Activated CD4-positive, alpha-beta memory T cell treated with anti-CD3 and anti-CD28 coated beads, Interleukin-2, amount 10 ng/mL, durations not matched to agents 7 days and 5 days (primary cell): ENCODE results near the gene RPP21. TPM values are rescaled to one million over a fixed set of nuclear protein-coding genes. Genes with fewer than 3 reads are reported as not detected.

Experiments
- CTCF ChIA-PET: fragments of 350-600 bp; sonication (Branson Sonifier 250); formaldehyde crosslinking; loops from one replicate; lab custom pipeline; 2021; ENCODE audit warnings: antibody characterized with exemption, inconsistent platforms; lab: Charles Lee
- POLR2A ChIA-PET: fragments of 350-600 bp; sonication (Branson Sonifier 250); formaldehyde crosslinking; loops from one replicate; lab custom pipeline; 2021; ENCODE audit warnings: antibody characterized with exemption; lab: Charles Lee
- DNase-seq: peaks from one replicate; pipeline ENCODE4 v3.0.0-alpha.2; 2020
- H3K27ac Mint-ChIP-seq: one replicate; pipeline ENCODE4 v1.8.0; 2021; ENCODE audit warnings: mild to moderate bottlenecking, mixed read lengths
- H3K27me3 Mint-ChIP-seq: one replicate; pipeline ENCODE4 v1.8.0; 2021; ENCODE audit warnings: mixed read lengths
- H3K36me3 Mint-ChIP-seq: one replicate; pipeline ENCODE4 v1.8.0; 2021; ENCODE audit warnings: low read depth, mixed read lengths
- H3K4me1 Mint-ChIP-seq: one replicate; pipeline ENCODE4 v1.8.0; 2021; ENCODE audit warnings: mixed read lengths
- H3K4me3 Mint-ChIP-seq: one replicate; pipeline ENCODE4 v1.8.0; 2021; ENCODE audit warnings: mild to moderate bottlenecking, mixed read lengths
- H3K9me3 Mint-ChIP-seq: one replicate; pipeline ENCODE4 v1.8.0; 2021; ENCODE audit warnings: mixed read lengths
- total RNA-seq, 2 experiments: library from RNA; stranded (reverse); gene quantifications; one replicate each; pipeline ENCODE4 v1.2.3, GENCODE V29; 2021

RPP21 gene
- total RNA-seq, 2 experiments from 2014 or later: 34.2 to 35.7 TPM

GRCh38 chr6:30322527-30323501, 22.1 kb upstream of the RPP21 start:
- CTCF ChIA-PET: interaction anchor here (0.7 kb wide), 2 partner anchors 191 to 221 kb away, joined by 4 to 5 read pairs; no protein-coding TSS in a partner anchor
- Mint-ChIP-seq H3K9me3 (no peaks in the 10 kb centered on the region), H3K4me3 (peak overlapping the region; percentile 48), H3K27ac (peak overlapping the region; percentile 56), H3K36me3 (peaks cover 51% of the 10 kb centered on the region), H3K4me1 (peaks cover 79% of the 10 kb centered on the region), H3K27me3 (no peaks in the 10 kb centered on the region)
- DNase-seq: no peak
- POLR2A ChIA-PET: interaction anchor here (1.6 kb wide), 1 partner anchor 63 kb away, joined by 4 read pairs; no protein-coding TSS in a partner anchor

- no peak overlapping the region for H3K27ac Mint-ChIP-seq
- H3K36me3 Mint-ChIP-seq: peaks cover 46% of the 10 kb centered on the region
- ChIA-PET POLR2A (interaction anchor here (0.6 to 1.6 kb wide), 3 partner anchors 21 to 262 kb away, joined by 3 to 4 read pairs (median 3); partner anchors contain the start of gene RPP21), CTCF (interaction anchor here (1.2 kb wide), 1 partner anchor 105 kb away, joined by 3 read pairs; no protein-coding TSS in a partner anchor)
- H3K27me3 Mint-ChIP-seq: no peaks in the 10 kb centered on the region
- no peak overlapping the region for H3K4me3 Mint-ChIP-seq
- no peaks in the 10 kb centered on the region for H3K9me3 Mint-ChIP-seq
- H3K4me1 Mint-ChIP-seq: peaks cover 75% of the 10 kb centered on the region
- DNase-seq: no peak
These were observed 21.1 kb upstream of the RPP21 start for GRCh38 chr6:30323806-30324205.

- Mint-ChIP-seq H3K27me3 (no peaks in the 10 kb centered on the region), H3K9me3 (no peaks in the 10 kb centered on the region), H3K36me3 (peaks cover 44% of the 10 kb centered on the region), H3K27ac (peak overlapping the region; percentile 99), H3K4me3 (peak overlapping the region; percentile 92), H3K4me1 (peaks cover 67% of the 10 kb centered on the region)
- POLR2A ChIA-PET: interaction anchor here (0.6 to 4.0 kb wide), 25 partner anchors 8 to 1402 kb away, joined by 3 to 49 read pairs (median 5); partner anchors contain the start of genes MRPS18B, POLR1H, PPP1R10 and PPP1R11
- peak; percentile 88 for DNase-seq
- CTCF ChIA-PET: interaction anchor here (0.9 to 1.7 kb wide), 7 partner anchors 33 to 219 kb away, joined by 3 to 8 read pairs (median 4); no protein-coding TSS in a partner anchor
These were observed 19.6 kb upstream of the RPP21 start for GRCh38 chr6:30325150-30325872.

- Mint-ChIP-seq H3K4me3 (peak overlapping the region; percentile 92), H3K9me3 (no peaks in the 10 kb centered on the region), H3K27ac (peak overlapping the region; percentile 99), H3K4me1 (peaks cover 62% of the 10 kb centered on the region), H3K36me3 (peaks cover 41% of the 10 kb centered on the region), H3K27me3 (no peaks in the 10 kb centered on the region)
- DNase-seq: peak; percentile 82
- ChIA-PET CTCF (interaction anchor here (0.9 to 1.7 kb wide), 8 partner anchors 33 to 219 kb away, joined by 3 to 8 read pairs (median 4); no protein-coding TSS in a partner anchor), POLR2A (interaction anchor here (0.6 to 4.0 kb wide), 30 partner anchors 9 to 1403 kb away, joined by 3 to 49 read pairs (median 4); partner anchors contain the start of genes MDC1, MRPS18B, POLR1H and PPP1R10)
These were observed 19.0 kb upstream of the RPP21 start for GRCh38 chr6:30325873-30326525.

DNA sequence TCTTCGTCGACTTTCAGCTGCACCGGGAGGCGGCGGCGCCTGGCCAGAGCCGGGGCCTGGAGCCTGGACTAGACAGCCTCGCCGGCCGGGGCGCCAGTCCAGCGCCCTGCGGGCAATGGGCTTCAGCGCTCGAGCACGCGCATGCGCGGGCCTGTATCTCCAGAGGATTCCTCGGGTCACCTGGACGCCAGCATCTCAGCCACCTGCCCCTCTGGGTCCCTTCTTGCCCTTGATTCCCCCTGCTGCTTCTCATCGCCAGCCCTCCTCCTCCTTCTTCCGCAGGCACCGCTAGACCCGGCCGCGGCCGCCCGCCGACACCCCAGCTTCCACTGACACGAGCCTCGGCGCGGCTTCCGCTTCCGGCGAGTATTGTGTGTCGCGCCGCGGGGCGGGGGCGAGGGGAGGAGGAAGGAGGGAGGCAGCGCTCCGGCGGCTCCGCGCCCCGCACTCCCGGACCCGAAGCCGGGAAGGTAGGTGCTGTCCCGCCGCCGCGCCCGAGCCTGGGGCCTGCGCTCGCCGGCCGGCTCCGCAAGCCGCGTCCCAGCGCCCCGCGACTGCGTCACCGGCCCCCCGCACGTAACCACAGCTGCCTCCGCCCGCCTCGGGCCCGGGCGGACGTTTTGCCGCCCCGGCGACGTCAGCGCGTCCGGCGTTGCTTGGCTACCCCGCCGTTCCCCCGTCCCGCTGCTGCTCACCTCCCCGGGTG, 18.3 kb upstream of the RPP21 start, which contains the start of gene TRIM39:
Gene TRIM39 (plus strand): TSS at position 402 of the 706 bp plus-strand sequence. CDS start 2,391 bp downstream, outside the sequence.
- Mint-ChIP-seq H3K4me1 (peaks cover 58% of the 10 kb centered on the region), H3K27me3 (no peaks in the 10 kb centered on the region), H3K36me3 (peaks cover 44% of the 10 kb centered on the region), H3K9me3 (no peaks in the 10 kb centered on the region), H3K4me3 (peak within 1 kb of the TSS; percentile 92), H3K27ac (peak within 1 kb of the TSS; percentile 99)
- ChIA-PET CTCF (interaction anchor here (1.1 to 1.7 kb wide), 6 partner anchors 32 to 218 kb away, joined by 3 to 8 read pairs (median 4); no protein-coding TSS in a partner anchor), POLR2A (interaction anchor here (0.7 to 4.0 kb wide), 28 partner anchors 9 to 1403 kb away, joined by 3 to 49 read pairs (median 4); partner anchors contain the start of genes MDC1, MRPS18B, POLR1H and PPP1R10)
- DNase-seq: peak; percentile 91

- H3K4me3 Mint-ChIP-seq: peak overlapping the region; percentile 92
- H3K36me3 Mint-ChIP-seq: peaks cover 43% of the 10 kb centered on the region
- H3K27me3 Mint-ChIP-seq: no peaks in the 10 kb centered on the region
- H3K4me1 Mint-ChIP-seq: peaks cover 52% of the 10 kb centered on the region
- ChIA-PET CTCF (interaction anchor here (1.1 kb wide), 1 partner anchor 111 kb away, joined by 3 read pairs; no protein-coding TSS in a partner anchor), POLR2A (interaction anchor here (0.7 to 4.0 kb wide), 11 partner anchors 12 to 393 kb away, joined by 3 to 49 read pairs (median 5); partner anchors contain the start of genes POLR1H, TRIM26 and TUBB)
- no peaks in the 10 kb centered on the region for H3K9me3 Mint-ChIP-seq
- no peak for DNase-seq
- peak overlapping the region; percentile 86 for H3K27ac Mint-ChIP-seq
These were observed 17.7 kb upstream of the RPP21 start for GRCh38 chr6:30327232-30327746.

GRCh38 chr6:30328397-30328796, 16.6 kb upstream of the RPP21 start:
- no peak for DNase-seq
- POLR2A ChIA-PET: interaction anchor here (4.0 kb wide), 1 partner anchor 11 kb away, joined by 25 read pairs; no protein-coding TSS in a partner anchor
- peaks cover 40% of the 10 kb centered on the region for H3K4me1 Mint-ChIP-seq
- peak overlapping the region; percentile 92 for H3K4me3 Mint-ChIP-seq
- no peak overlapping the region for H3K27ac Mint-ChIP-seq
- no peaks in the 10 kb centered on the region for H3K9me3 Mint-ChIP-seq
- CTCF ChIA-PET: interaction anchor here (1.3 kb wide), 1 partner anchor 113 kb away, joined by 3 read pairs; no protein-coding TSS in a partner anchor
- peaks cover 40% of the 10 kb centered on the region for H3K36me3 Mint-ChIP-seq
- no peaks in the 10 kb centered on the region for H3K27me3 Mint-ChIP-seq

- no peaks in the 10 kb centered on the region for H3K9me3 Mint-ChIP-seq
- no peak overlapping the region for H3K4me3 Mint-ChIP-seq
- POLR2A ChIA-PET: interaction anchor here (0.6 to 4.0 kb wide), 2 partner anchors 10 to 117 kb away, joined by 3 to 25 read pairs; partner anchors contain the start of gene TRIM26
- peaks cover 31% of the 10 kb centered on the region for H3K4me1 Mint-ChIP-seq
- H3K27ac Mint-ChIP-seq: no peak overlapping the region
- no peak for DNase-seq
- no peaks in the 10 kb centered on the region for H3K27me3 Mint-ChIP-seq
- peaks cover 34% of the 10 kb centered on the region for H3K36me3 Mint-ChIP-seq
- CTCF ChIA-PET: no interaction called here
These were observed 15.6 kb upstream of the RPP21 start for GRCh38 chr6:30329331-30329730.

DNA sequence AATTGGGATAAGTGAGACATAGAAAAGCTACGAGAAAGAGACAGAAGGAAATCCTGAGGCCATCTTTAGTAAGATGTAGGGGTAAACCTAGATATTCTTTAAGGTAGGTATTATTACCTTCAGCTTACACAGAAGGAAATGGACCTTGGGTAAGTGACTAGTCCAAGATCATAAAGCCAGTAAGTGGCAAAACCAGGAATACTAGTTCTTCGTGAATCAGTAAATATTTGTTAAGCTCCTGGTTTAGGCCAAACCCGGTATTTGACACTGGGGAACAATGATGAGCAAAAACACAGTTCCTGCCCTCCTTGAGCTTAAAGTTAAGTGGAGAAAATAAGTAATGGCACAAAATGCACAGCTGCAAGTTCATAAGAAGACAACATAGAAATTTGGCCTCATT, 13.0 kb upstream of the RPP21 start:
- no peak for DNase-seq
- H3K4me3 Mint-ChIP-seq: no peak overlapping the region
- H3K27me3 Mint-ChIP-seq: no peaks in the 10 kb centered on the region
- H3K27ac Mint-ChIP-seq: no peak overlapping the region
- ChIA-PET CTCF (interaction anchor here (1.2 to 1.6 kb wide), 2 partner anchors 12 to 113 kb away, joined by 3 to 4 read pairs; partner anchors contain the start of gene RPP21), POLR2A (interaction anchor here (1.2 kb wide), 1 partner anchor 132 kb away, joined by 3 read pairs; no protein-coding TSS in a partner anchor)
- peaks cover 41% of the 10 kb centered on the region for H3K36me3 Mint-ChIP-seq
- peaks cover 15% of the 10 kb centered on the region for H3K4me1 Mint-ChIP-seq
- H3K9me3 Mint-ChIP-seq: no peaks in the 10 kb centered on the region

- POLR2A ChIA-PET: no interaction called here
- H3K9me3 Mint-ChIP-seq: no peaks in the 10 kb centered on the region
- H3K36me3 Mint-ChIP-seq: peaks cover 45% of the 10 kb centered on the region
- no peaks in the 10 kb centered on the region for H3K4me1 Mint-ChIP-seq
- H3K27ac Mint-ChIP-seq: no peak overlapping the region
- CTCF ChIA-PET: no interaction called here
- no peaks in the 10 kb centered on the region for H3K27me3 Mint-ChIP-seq
- no peak for DNase-seq
- no peak overlapping the region for H3K4me3 Mint-ChIP-seq
These were observed 10.7 kb upstream of the RPP21 start for GRCh38 chr6:30334075-30334783.
